ENCODE data around the gene SPINK6. TPM values are rescaled to one million over a fixed set of nuclear protein-coding genes. Genes with fewer than 3 reads are reported as not detected.

The SPINK6 gene
- polyA plus RNA-seq, 1 donor from 2014 or later = not detected

- Mint-ChIP-seq H3K36me3 (no peaks in the 10 kb centered on the region), H3K9me3 (peaks cover 8 to 31% (median 17%) of the 10 kb centered on the region in 3 donors), H3K4me1 (no peaks in the 10 kb centered on the region), H3K27ac (no peak overlapping the region), H3K27me3 (no peaks in the 10 kb centered on the region), H3K4me3 (no peak overlapping the region)
Measured at GRCh38 chr5:148255456-148255855, 52.6 kb downstream of the SPINK6 start.

GRCh38 chr5:148259288-148259687, 56.4 kb downstream of the SPINK6 start:
- peaks cover 8 to 23% (median 17%) of the 10 kb centered on the region in 3 donors for H3K9me3 Mint-ChIP-seq

GRCh38 chr5:148261221-148261620, 58.4 kb downstream of the SPINK6 start:
- Mint-ChIP-seq H3K27ac (no peak overlapping the region), H3K4me3 (no peak overlapping the region), H3K4me1 (no peaks in the 10 kb centered on the region)

More at GRCh38 chr5:148259288-148259687, 56.4 kb downstream of the SPINK6 start:
- Mint-ChIP-seq H3K27me3 (no peaks in the 10 kb centered on the region), H3K36me3 (no peaks in the 10 kb centered on the region), H3K27ac (no peak overlapping the region), H3K4me1 (no peaks in the 10 kb centered on the region), H3K4me3 (no peak overlapping the region)

More at GRCh38 chr5:148261221-148261620, 58.4 kb downstream of the SPINK6 start:
- Mint-ChIP-seq H3K27me3 (no peaks in the 10 kb centered on the region), H3K36me3 (no peaks in the 10 kb centered on the region), H3K9me3 (peaks cover 8 to 31% (median 15%) of the 10 kb centered on the region in 3 donors)

Other genes starting within 250 kb of the SPINK6 start
- gene SPINK5, start 139.1 kb upstream of the SPINK6 start, polyA plus RNA-seq = not detected
- not detected for gene SPINK14, start 34.5 kb upstream of the SPINK6 start, polyA plus RNA-seq
- gene MARCOL, start 35.5 kb downstream of the SPINK6 start, polyA plus RNA-seq = not detected
- not detected for gene SPINK13, start 65.8 kb downstream of the SPINK6 start, polyA plus RNA-seq
- not detected for gene SPINK7, start 109.4 kb downstream of the SPINK6 start, polyA plus RNA-seq
- not detected for gene SPINK9, start 132.5 kb downstream of the SPINK6 start, polyA plus RNA-seq
- 20.1 TPM for gene FBXO38, start 180.9 kb downstream of the SPINK6 start, polyA plus RNA-seq

All from IgD-negative memory B cell (primary cell).